Activated naive CD8-positive, alpha-beta T cell (primary cell): ENCODE results near the gene ABHD8.
A peak's percentile ranks its signal among the peaks of the same experiment; 100 is the strongest.

Source experiments
- H3K27ac Mint-ChIP-seq: one replicate; pipeline ENCODE4 v1.8.0; 2021; ENCODE audit warnings: mixed read lengths
- H3K27me3 Mint-ChIP-seq: one replicate; pipeline ENCODE4 v1.8.0; 2021; ENCODE audit warnings: mixed read lengths
- H3K36me3 Mint-ChIP-seq: one replicate; pipeline ENCODE4 v1.8.0; 2021; ENCODE audit warnings: mixed read lengths
- H3K4me1 Mint-ChIP-seq: one replicate; pipeline ENCODE4 v1.8.0; 2021; ENCODE audit warnings: low read depth, mixed read lengths
- H3K4me3 Mint-ChIP-seq: one replicate; pipeline ENCODE4 v1.8.0; 2021; ENCODE audit warnings: mild to moderate bottlenecking, mixed read lengths
- H3K9me3 Mint-ChIP-seq: one replicate; pipeline ENCODE4 v1.8.0; 2021; ENCODE audit warnings: low read depth, mixed read lengths

The ABHD8 gene

GRCh38 chr19:17259118-17259780 lies 44.0 kb downstream of the ABHD8 start:
- H3K27me3 Mint-ChIP-seq, result no peaks in the 10 kb centered on the region
- H3K36me3 Mint-ChIP-seq, result no peaks in the 10 kb centered on the region
- H3K4me3 Mint-ChIP-seq, result no peak overlapping the region
- H3K27ac Mint-ChIP-seq, result no peak overlapping the region
- H3K4me1 Mint-ChIP-seq, result peaks cover 4% of the 10 kb centered on the region
- H3K9me3 Mint-ChIP-seq, result no peaks in the 10 kb centered on the region

GRCh38 chr19:17256130-17256529 lies 47.1 kb downstream of the ABHD8 start:
- no peaks in the 10 kb centered on the region for H3K36me3 Mint-ChIP-seq
- no peak overlapping the region for H3K27ac Mint-ChIP-seq
- H3K4me1 Mint-ChIP-seq, result peaks cover 4% of the 10 kb centered on the region
- no peak overlapping the region for H3K4me3 Mint-ChIP-seq
- no peaks in the 10 kb centered on the region for H3K27me3 Mint-ChIP-seq
- no peaks in the 10 kb centered on the region for H3K9me3 Mint-ChIP-seq

GRCh38 chr19:17255150-17255621 lies 48.0 kb downstream of the ABHD8 start:
- H3K4me3 Mint-ChIP-seq, result no peak overlapping the region
- no peaks in the 10 kb centered on the region for H3K4me1 Mint-ChIP-seq
- H3K9me3 Mint-ChIP-seq, result no peaks in the 10 kb centered on the region
- H3K27me3 Mint-ChIP-seq, result no peaks in the 10 kb centered on the region
- H3K36me3 Mint-ChIP-seq, result no peaks in the 10 kb centered on the region
- no peak overlapping the region for H3K27ac Mint-ChIP-seq

GRCh38 chr19:17254636-17255035 lies 48.6 kb downstream of the ABHD8 start:
- no peaks in the 10 kb centered on the region for H3K4me1 Mint-ChIP-seq
- H3K9me3 Mint-ChIP-seq, result no peaks in the 10 kb centered on the region
- H3K27me3 Mint-ChIP-seq, result no peaks in the 10 kb centered on the region
- no peak overlapping the region for H3K4me3 Mint-ChIP-seq
- H3K27ac Mint-ChIP-seq, result no peak overlapping the region
- H3K36me3 Mint-ChIP-seq, result no peaks in the 10 kb centered on the region

GRCh38 chr19:17249887-17250548 lies 53.2 kb downstream of the ABHD8 start:
- Mint-ChIP-seq H3K36me3 (no peaks in the 10 kb centered on the region), H3K9me3 (no peaks in the 10 kb centered on the region), H3K4me1 (no peaks in the 10 kb centered on the region), H3K27me3 (no peaks in the 10 kb centered on the region), H3K27ac (no peak overlapping the region), H3K4me3 (no peak overlapping the region)

GRCh38 chr19:17248011-17248776 lies 55.0 kb downstream of the ABHD8 start:
- H3K4me1 Mint-ChIP-seq, result no peaks in the 10 kb centered on the region

GRCh38 chr19:17246681-17247425 lies 56.4 kb downstream of the ABHD8 start:
- no peaks in the 10 kb centered on the region for H3K27me3 Mint-ChIP-seq
- H3K36me3 Mint-ChIP-seq, result no peaks in the 10 kb centered on the region
- no peaks in the 10 kb centered on the region for H3K4me1 Mint-ChIP-seq
- no peaks in the 10 kb centered on the region for H3K9me3 Mint-ChIP-seq
- H3K4me3 Mint-ChIP-seq, result peak overlapping the region; percentile 60
- no peak overlapping the region for H3K27ac Mint-ChIP-seq

More at GRCh38 chr19:17248011-17248776, 55.0 kb downstream of the ABHD8 start:
- Mint-ChIP-seq H3K4me3 (no peak overlapping the region), H3K36me3 (no peaks in the 10 kb centered on the region), H3K27me3 (no peaks in the 10 kb centered on the region), H3K27ac (no peak overlapping the region), H3K9me3 (no peaks in the 10 kb centered on the region)

GRCh38 chr19:17245535-17245984 lies 57.7 kb downstream of the ABHD8 start, which contains the start of gene NR2F6:
Gene NR2F6, minus strand, starts transcription at chr19:17245919. Its CDS starts 699 bp downstream, at chr19:17245220.
- H3K4me3 Mint-ChIP-seq, result peak within 1 kb of the TSS; percentile 83
- H3K9me3 Mint-ChIP-seq, result no peaks in the 10 kb centered on the region
- no peaks in the 10 kb centered on the region for H3K27me3 Mint-ChIP-seq
- no peaks in the 10 kb centered on the region for H3K4me1 Mint-ChIP-seq
- H3K36me3 Mint-ChIP-seq, result no peaks in the 10 kb centered on the region
- H3K27ac Mint-ChIP-seq, result no peak within 1 kb of the TSS

GRCh38 chr19:17244618-17245534 lies 58.3 kb downstream of the ABHD8 start:
- no peaks in the 10 kb centered on the region for H3K9me3 Mint-ChIP-seq
- no peak overlapping the region for H3K27ac Mint-ChIP-seq

GRCh38 chr19:17243830-17244617 lies 59.2 kb downstream of the ABHD8 start:
- Mint-ChIP-seq H3K4me3 (peak overlapping the region; percentile 63), H3K27me3 (no peaks in the 10 kb centered on the region), H3K36me3 (no peaks in the 10 kb centered on the region), H3K4me1 (no peaks in the 10 kb centered on the region), H3K27ac (no peak overlapping the region), H3K9me3 (no peaks in the 10 kb centered on the region)

More at GRCh38 chr19:17244618-17245534, 58.3 kb downstream of the ABHD8 start:
- Mint-ChIP-seq H3K27me3 (no peaks in the 10 kb centered on the region), H3K4me1 (no peaks in the 10 kb centered on the region), H3K36me3 (no peaks in the 10 kb centered on the region), H3K4me3 (peak overlapping the region; percentile 63)

GRCh38 chr19:17243211-17243829 lies 59.9 kb downstream of the ABHD8 start:
- H3K27me3 Mint-ChIP-seq, result no peaks in the 10 kb centered on the region
- H3K27ac Mint-ChIP-seq, result no peak overlapping the region
- H3K4me1 Mint-ChIP-seq, result no peaks in the 10 kb centered on the region
- peak overlapping the region; percentile 42 for H3K4me3 Mint-ChIP-seq
- no peaks in the 10 kb centered on the region for H3K9me3 Mint-ChIP-seq
- no peaks in the 10 kb centered on the region for H3K36me3 Mint-ChIP-seq

GRCh38 chr19:17242431-17243208 lies 60.6 kb downstream of the ABHD8 start:
- Mint-ChIP-seq H3K4me3 (no peak overlapping the region), H3K9me3 (no peaks in the 10 kb centered on the region), H3K4me1 (no peaks in the 10 kb centered on the region), H3K27me3 (no peaks in the 10 kb centered on the region), H3K27ac (no peak overlapping the region), H3K36me3 (no peaks in the 10 kb centered on the region)
